ENCODE data around the gene B3GLCT.
A peak's percentile ranks its signal among the peaks of the same experiment; 100 is the strongest.

Gene B3GLCT

DNA sequence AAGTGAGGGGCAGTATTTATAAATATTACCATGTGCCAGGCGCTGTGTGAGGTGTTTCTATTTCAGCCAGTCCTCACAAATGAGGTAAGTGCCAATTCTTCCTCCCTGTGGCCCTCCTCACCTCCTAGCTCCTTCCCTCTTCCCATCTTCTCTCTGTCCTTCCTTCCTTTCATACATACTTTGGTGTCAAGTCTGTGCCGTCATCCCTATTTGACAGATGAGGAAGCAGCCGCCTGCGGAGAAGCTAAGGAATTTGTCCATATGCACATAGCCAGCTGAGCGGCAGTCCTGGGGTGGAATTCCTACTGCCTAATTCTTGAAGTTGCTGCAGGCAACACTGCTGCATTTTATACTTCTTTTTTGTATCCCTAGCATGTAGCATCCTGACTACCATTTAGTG is 150.8 kb downstream of the B3GLCT start:
- TF ChIP-seq, protein P1, sequence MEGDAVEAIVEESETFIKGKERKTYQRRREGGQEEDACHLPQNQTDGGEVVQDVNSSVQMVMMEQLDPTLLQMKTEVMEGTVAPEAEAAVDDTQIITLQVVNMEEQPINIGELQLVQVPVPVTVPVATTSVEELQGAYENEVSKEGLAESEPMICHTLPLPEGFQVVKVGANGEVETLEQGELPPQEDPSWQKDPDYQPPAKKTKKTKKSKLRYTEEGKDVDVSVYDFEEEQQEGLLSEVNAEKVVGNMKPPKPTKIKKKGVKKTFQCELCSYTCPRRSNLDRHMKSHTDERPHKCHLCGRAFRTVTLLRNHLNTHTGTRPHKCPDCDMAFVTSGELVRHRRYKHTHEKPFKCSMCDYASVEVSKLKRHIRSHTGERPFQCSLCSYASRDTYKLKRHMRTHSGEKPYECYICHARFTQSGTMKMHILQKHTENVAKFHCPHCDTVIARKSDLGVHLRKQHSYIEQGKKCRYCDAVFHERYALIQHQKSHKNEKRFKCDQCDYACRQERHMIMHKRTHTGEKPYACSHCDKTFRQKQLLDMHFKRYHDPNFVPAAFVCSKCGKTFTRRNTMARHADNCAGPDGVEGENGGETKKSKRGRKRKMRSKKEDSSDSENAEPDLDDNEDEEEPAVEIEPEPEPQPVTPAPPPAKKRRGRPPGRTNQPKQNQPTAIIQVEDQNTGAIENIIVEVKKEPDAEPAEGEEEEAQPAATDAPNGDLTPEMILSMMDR (IDR thresholded peaks at IDR 0.05; ENCODE audit: low read depth, low read length), result no peak
- no peak for DNase-seq (ENCODE audit: low read depth in 2 of 2)
- no peak overlapping the region for H3K4me3 ChIP-seq (replicated peaks in 1 of 2; ENCODE audit: low read depth in 2 of 2, low read length in 2 of 2)

DNA sequence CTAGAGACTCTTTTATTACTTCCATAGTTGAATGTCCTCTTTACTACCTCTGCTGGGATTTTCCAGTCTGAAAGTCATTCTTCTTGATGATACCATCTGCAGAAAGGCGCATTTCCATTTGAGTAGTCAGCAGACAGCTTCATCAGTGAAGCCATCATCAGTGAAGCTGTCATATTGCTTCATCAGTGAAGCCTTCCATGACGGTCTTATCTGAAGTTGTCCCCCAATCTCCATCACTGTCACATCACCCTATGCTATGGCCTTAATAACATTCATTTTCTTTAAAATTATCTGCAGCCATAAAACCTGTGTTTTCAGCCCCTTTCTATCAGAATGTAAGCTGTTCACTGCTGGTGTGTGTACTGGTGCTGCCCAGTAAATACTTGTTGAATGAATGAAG is 151.6 kb downstream of the B3GLCT start:
- TF ChIP-seq, protein P1 (IDR thresholded peaks at IDR 0.05; ENCODE audit: low read depth, low read length), result no peak
- H3K4me3 ChIP-seq (replicated peaks in 1 of 2; ENCODE audit: low read depth in 2 of 2, low read length in 2 of 2), result no peak overlapping the region
- no peak for DNase-seq (ENCODE audit: low read depth in 2 of 2)

DNA sequence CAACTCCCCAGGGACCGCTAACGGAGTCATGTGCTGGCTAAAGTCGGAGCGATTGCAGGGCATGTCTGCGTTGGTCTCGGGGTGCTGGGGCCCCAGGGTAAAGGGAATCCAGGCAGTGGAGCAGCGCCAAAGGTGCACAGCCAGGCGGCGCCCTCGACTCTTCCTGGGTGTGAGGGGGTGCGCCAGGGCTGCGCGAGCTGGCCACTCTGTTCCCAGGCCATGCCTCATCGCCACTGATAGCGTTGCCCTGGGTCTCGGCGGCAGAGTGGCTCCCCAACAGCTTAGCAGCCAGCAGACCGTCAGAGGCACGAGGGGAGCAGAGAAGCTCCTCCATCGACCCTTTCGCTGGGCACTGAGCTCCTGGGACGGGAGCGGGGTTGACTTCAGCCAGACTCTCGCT is 152.7 kb downstream of the B3GLCT start:
- DNase-seq (ENCODE audit: low read depth in 2 of 2), result no peak
- TF ChIP-seq, protein P1 (IDR thresholded peaks at IDR 0.05; ENCODE audit: low read depth, low read length), result no peak
- H3K4me3 ChIP-seq (replicated peaks in 1 of 2; ENCODE audit: low read depth in 2 of 2, low read length in 2 of 2), result no peak overlapping the region

DNA sequence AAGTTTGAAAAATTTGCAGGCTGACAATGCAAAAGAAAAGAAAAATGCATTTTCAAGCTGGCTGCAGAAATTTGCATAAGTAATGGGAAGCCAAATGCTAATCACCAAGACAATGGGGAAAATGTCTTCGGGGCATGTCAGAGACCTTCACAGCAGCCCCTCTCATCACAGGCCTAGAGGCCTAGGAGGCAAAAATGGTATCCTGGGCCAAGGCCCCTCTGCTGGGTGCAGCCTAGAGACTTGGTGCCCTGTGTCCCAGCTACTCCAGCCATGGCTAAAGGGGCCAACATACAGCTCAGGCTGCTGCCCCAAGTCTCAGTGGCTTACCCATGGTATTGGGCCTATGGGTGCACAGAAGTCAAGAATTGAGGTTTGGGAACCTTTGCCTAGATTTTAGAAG is 155.2 kb downstream of the B3GLCT start:
- DNase-seq (ENCODE audit: low read depth in 2 of 2), result no peak
- TF ChIP-seq, protein P1 (IDR thresholded peaks at IDR 0.05; ENCODE audit: low read depth, low read length), result no peak
- no peak overlapping the region for H3K4me3 ChIP-seq (replicated peaks in 1 of 2; ENCODE audit: low read depth in 2 of 2, low read length in 2 of 2)

DNA sequence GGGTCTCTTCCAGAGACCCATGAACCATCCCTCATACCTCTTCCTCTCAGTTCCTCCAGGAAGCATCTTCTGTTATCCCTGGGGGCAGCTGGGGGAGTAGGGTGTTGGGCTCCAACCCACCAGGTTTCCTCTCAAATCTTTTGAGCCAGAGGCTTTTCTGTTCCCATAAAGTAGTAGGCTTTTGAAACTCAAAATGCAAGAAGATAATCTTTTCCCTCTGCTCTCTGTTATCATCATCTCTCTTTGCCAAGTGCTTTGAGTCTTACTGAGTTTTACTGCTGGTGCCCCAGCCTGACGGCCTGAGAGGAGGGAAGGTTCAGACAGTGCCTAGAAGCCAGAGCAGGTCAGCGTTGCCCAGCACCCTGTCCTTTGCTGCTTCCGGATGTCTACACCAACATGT is 157.2 kb downstream of the B3GLCT start:
- TF ChIP-seq, protein P1 (IDR thresholded peaks at IDR 0.05; ENCODE audit: low read depth, low read length), result no peak

DNA sequence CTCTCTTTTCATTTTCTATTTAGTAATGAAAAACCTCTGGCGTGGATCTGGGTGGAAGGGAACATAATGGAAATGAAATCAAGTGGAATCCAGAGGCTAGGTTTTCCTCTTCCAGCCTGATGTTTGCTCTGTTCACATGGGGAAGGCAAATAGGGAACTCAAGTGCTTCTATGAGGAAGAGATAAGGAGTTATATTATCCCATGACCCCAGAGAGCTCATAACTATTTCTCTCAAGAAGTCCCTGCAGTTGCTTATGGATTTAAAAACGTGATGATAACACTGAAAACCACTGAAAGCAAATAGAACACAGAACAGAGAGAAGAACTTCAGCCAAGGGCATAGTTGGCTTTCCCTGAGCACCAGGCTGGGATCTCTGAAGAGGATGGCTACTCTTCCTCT is 157.8 kb downstream of the B3GLCT start:
- no peak for DNase-seq (ENCODE audit: low read depth in 2 of 2)
- TF ChIP-seq, protein P1 (IDR thresholded peaks at IDR 0.05; ENCODE audit: low read depth, low read length), result no peak
- H3K4me3 ChIP-seq (replicated peaks in 1 of 2; ENCODE audit: low read depth in 2 of 2, low read length in 2 of 2), result no peak overlapping the region

More for the DNA sequence above, 157.2 kb downstream of the B3GLCT start:
- no peak overlapping the region for H3K4me3 ChIP-seq (replicated peaks in 1 of 2; ENCODE audit: low read depth in 2 of 2, low read length in 2 of 2)
- DNase-seq (ENCODE audit: low read depth in 2 of 2), result no peak

DNA sequence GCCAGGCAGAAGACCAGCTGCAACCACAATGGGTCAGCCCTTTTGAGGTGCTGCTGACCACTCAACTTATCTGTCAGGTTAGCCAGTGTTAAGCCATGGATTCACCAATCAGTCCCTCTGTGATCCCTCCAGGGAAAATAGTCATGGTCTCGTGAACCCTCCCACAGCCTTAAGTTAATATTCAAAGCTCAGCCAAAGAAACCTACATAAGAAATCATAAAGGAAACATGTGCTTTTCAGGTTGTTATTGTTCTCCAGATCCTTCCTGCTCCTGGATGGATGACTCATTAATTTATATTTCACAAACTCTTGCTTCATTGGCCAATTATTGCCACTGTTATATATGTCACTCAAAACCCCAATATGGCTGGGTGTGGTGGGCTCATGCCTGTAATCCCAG is 161.9 kb downstream of the B3GLCT start:
- H3K4me3 ChIP-seq (replicated peaks in 1 of 2; ENCODE audit: low read depth in 2 of 2, low read length in 2 of 2), result no peak overlapping the region
- DNase-seq (ENCODE audit: low read depth in 2 of 2), result peak in 1 of 2 donors; percentile 34
- TF ChIP-seq, protein P1 (IDR thresholded peaks at IDR 0.05; ENCODE audit: low read depth, low read length), result no peak

Data from cardiac fibroblast (primary cell).